ENCODE measurements around the gene RILP.
A peak's percentile ranks its signal among the peaks of the same experiment; 100 is the strongest.

The RILP gene

DNA sequence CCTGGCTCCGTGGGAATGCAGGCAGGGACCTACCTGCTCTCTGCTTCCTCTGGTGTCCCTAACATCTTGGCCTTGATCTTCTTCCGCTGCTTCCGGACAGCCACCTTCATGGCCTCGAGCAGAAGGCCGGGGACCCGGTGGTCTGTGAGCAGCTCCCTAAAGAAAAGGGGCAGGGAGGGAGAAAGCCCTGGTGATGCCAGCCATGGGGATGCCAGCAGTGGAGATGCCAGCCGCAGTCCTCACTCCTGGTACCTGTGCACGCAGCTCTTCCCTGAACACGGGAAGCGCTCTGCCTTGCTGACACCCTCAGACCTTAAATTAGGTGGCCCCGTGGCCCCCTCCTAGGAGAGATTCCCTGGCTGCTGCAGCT is 1.9 kb downstream of the RILP start:
- DNase-seq, result no peak

DNA sequence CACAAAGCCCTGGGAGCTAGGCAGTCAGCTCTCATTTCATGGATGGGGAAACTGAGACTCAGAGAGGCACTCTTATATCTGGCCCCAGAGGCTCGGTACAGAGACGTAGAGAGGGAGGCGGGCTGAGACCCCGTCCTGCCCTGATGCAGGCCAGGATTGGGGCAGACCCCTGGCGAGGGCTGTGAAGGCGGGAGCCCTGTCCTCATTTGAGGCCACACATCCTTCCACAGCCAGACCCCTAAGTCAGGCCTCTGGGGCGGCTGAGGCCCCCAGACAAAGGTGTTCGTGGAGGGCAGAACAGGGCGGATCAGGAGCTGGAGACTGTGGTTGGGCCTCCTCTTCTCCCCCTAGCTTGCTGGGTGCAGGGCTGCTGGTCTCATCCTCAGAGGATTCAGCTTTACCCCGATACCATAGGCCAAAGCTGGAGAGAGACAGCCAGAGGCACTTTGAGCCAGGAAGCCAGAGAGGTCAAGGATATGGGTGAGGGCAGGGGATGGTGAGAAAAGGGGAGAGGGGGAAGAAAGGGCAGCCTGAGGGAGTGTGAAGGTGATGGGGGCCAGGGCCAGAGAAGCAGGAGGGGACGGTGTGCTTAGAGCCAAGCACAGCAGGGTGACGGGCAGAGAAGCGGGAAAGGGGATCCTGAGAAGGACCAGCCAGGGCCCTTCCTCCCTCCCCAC is 3.3 kb downstream of the RILP start:
- DNase-seq, result no peak

DNA sequence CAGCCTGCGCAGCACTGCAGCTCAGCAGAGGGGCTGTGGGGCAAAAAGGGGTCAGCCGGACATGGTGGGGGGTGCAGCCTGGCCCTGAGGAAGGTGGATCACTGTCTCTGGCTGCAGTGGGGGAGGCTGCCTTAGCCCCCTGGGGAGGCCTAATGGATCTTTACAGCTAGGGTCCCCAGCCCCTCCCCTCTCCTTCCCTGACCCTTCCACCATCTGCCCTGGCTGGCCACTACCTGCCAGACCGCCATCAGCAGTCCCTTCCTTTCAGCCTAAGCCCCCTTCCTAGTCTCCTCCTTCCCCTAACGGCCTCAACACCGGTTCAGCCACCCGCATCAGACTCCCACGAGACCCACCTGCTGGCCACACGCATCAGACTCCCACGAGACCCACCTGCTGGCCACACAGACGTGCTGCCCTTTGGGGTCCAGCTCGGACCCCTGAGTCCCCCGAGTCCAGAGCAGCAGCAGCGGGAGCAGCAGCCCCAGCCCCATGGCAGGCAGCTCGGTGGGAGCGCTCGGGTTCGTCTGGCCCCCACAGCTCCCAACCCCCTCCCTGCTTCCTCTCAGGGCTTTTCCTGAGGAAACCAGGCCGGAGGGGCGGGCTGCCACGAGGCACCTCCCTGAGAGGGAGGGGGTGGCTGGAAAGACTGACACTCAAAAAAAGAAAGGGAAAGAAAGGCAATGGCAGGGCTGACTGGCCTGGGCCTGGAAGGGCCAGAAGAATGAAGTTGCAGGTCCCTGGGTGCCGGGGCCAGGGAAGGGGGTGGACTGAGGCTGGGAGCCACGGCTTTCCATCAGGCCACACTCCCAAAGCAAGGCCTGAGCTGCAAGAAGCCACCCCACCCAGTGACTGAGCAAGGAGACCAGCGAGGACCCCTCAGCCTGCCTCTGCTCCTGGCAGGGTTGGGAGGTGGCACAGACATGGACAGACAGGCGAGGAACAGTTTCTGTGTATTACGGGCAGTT is 4.2 kb downstream of the RILP start, which contains the start of gene SCARF1:
SCARF1 (minus strand) TSS at position 526 of the 965 bp plus-strand sequence; CDS start at position 491, 35 bp downstream.
- DNase-seq, result no peak

DNA sequence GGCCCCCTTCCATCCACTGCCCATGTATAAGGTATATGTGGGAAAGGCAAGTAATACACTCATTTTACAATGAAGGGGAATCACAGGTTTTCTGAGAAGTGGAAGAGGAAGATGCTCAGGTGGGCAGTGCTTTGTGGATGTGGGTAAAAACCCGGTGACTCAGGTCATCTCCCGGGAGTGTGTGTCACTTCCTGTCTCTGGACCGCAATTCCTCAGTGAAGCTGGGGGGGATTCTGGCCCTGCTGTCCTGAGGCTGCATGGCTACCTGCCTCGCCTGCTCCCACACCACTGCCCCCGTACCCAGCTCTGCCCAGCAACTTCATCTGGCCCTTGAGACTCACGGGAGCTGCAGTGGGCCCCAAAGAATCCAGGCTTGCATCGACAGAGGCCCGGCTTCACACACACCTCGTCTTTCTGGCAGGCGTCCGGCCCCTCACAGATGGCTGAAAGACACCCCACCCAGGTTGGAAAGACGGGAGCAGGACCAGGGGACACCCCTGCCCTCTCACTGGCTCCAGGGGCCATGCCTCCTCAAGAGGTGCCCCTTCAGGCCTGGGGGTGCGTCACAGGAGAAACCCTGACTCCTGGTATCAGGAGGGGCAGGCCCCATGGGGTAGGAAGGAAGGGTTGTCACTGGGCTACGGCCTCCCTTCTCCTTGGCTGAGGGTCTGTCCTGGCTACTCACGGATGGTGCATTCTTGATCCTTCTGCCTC is 5.0 kb downstream of the RILP start:
- no peak for DNase-seq

DNA sequence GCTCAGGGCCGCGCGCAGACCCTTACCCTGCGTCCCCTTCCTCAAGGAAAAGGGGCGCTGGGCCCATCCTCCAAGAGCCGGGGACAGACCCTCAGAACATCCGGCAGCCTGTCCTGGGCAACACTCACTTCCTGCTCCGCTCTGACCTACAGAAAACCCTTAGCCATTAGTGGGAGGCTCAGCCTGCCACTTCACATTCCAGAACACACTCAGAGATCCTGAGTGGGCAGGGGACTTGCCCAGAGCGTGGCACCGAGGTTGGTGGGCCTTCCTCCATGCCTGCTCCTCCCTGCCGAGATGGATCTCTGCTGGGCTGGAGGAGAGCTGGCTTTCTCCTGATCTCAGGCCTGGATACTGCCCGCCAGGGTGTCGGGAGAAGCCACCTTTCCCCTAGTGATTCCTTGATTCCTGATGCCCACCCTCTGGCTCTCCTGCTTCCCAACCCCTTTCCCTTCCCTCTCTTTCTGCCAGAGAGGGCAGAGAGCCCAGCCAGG is 5.6 kb downstream of the RILP start:
- no peak for DNase-seq

DNA sequence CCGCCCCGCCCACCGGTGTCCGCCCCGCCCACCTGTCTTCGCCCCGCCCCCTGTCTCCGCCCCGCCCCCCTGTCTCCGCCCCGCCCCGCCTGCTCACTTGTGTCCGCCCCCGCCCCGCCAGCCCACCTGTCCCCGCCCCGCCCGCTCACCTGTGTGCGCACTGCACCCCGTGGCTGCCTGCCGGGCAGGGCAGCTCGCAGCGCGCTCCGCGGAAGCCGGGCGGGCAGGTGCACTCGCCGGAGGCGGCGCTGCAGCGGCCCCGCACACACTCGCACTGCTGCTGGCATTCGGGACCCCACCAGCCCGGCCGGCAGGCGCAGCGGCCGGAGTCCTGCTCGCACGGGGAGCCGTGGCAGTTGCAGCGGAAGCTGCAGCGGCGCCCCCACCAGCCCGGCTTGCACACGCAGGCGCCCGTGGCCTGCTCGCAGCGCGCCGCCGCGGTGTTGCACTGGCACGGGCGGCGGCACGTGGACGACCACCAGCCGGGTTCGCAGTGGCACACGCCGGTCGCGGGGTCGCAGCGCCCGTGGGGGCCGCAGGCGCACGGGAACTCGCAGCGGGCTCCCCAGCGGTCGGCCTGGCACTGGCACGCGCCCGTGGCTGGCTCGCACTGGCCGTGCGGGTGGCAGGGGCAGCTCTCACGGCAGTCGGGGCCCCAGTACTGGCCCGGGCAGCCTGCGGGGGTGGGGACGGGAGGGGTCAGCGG is 6.2 kb downstream of the RILP start:
- peak; percentile 65 for DNase-seq

DNA sequence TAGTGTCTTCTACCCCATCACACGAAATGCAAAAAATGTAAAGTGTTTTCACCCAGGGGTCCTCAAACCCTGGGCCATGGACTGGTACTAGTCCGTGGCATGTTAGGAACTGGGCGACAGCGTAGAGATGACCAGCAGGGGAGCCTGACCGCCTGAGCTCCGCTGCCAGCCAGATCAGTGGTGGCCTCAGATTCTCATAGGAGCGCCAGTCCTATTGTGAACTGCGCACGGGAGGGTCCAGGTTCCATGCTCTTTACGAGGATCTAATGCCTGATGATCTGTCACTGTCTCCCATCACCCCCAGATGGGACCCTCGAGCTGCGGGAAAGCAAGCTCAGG is 8.6 kb downstream of the RILP start:
- no peak for DNase-seq

DNA sequence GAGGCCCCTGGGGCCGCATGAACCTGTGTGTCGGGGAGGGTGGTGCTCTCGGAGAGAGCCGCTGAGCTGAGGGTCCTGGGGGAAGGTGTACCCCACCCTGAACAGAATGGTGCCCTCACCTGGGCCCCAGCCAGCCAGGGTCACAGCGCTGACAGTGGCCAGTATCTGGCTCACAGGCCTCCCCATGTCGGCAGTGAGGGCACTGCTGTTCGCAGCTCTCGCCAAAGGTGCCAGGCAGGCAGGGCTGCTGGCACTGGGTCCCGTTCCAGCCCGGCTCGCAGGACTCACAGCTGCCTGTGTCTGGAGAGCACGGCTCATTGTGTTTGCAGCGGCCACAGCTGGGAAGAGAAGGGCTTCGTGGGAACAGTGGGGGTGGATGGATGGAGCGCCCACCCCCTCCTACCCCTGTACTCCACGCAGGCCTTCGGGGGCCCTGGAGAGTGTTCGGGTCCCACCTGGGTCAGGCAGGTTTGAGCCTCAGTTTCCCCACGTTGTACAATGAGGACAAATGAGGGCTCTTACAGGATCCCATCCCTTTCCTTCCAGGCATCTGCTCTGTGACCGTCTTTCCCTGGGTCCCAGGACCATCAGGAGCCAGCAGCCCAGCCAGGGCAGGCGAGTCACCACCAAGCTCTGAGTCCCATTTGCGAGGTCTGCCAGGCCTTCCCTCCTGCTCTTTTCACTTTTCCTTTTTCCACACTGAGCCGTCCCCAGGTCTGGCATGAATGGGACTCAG is 9.2 kb downstream of the RILP start:
- no peak for DNase-seq

DNA sequence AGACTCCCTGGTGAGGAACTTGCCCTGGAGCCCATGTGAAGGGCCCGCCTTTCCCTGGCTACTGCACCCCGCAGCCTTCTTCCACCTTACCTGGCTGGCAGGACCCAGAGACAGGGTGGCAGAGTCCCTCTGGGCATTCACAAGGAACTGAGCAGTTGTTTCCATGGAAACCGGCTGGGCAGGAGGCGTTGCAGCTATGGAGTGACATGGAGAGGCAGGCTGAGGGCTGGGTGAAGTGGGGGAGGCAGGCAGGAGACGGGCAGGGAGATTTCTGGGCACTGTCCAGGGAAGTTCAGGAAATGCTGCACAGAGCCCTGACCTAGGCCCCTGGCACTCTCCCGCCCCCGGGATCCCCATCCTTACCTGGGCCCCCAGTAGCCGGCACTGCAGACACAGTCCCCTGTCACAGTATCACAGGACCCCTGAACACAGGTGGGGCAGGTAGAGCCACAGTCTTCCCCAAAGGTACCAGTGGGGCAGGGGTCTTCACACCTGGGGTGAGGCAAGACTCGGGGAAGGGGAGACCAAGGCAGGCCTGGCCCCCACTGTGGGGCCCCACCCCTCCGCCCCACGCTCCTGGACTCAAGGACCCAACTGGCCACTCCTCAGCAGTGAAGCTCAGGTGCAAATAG is 10.0 kb downstream of the RILP start:
- DNase-seq, result no peak

DNA sequence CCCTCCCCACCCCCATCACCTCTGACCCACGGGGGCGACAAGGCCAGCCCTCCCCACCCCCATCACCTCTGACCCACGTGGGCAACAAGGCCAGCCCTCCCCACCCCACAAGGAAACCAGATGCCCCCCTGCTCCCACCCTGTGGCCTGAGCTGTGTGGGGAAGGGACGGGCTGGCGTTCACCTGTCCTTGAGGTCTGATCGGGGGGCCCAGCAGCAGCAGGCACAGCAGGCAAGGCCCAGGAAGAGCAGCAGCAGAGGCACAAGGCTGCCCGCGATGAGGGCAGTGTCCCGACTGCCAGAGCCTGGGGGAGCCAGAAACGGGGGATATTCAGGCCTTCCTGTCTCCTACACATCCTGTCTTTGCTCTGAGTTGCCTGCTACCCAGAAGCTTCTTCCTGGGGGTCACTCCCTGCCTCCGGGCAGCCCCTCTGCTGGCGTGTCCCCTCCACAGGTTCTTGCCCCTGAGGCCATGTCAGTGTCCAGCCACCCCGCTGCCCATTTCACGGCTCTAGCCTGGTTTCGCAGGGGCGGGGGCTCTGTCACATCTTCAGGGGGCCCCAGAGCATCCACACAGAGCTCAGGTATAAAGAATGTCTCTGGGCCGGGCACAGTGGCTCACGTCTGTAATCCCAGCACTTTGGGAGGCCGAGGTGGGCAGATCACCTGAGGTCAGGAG is 10.9 kb downstream of the RILP start:
- no peak for DNase-seq

DNA sequence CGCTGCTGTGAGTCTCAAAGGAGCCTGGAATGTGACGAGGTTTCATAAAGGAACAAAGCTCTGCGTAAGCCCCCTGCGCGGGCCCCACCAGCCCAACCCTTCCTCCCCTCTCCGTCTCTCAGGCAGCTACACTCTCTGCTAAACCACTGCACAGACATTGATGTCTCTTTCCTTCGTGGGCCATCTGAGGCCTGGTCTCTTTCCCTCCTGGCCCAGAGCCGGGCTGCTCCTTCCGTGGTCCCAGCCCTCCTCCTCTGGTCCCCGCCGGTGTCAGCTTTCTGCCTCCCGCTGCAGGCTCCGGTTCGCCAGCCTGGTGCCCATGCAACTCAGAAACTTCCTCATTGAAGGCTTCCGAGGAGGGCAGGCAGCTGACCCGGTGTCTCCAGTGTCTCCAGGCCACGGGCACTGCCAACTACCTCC is 11.5 kb downstream of the RILP start:
- DNase-seq, result no peak

DNA sequence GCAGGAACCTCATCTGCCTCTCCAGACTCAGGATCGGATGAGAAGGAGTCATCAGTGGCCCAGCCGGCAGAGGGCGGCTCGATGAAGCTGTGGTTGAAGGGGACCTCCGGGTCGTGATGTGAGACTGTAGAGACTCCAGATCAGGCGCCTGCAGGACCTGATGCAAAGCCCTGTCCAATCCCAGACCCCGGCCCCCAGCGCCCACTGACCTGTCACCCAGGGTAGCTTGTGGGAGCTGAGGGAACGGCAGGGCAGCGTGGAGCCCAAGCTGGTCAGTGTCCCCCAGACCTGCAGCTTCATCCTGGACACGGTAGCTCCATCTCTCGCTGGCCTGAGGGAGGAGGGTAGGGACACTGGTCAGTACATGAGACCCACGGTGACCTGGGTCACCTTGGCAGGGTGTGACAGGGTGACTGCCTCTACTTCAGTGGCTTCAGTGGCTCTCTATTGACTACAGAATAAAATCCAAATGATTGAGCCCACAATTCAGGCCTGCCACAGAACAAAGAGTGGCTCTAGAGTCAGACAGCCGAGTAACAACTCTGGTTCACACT is 12.9 kb downstream of the RILP start:
- DNase-seq, result no peak

DNA sequence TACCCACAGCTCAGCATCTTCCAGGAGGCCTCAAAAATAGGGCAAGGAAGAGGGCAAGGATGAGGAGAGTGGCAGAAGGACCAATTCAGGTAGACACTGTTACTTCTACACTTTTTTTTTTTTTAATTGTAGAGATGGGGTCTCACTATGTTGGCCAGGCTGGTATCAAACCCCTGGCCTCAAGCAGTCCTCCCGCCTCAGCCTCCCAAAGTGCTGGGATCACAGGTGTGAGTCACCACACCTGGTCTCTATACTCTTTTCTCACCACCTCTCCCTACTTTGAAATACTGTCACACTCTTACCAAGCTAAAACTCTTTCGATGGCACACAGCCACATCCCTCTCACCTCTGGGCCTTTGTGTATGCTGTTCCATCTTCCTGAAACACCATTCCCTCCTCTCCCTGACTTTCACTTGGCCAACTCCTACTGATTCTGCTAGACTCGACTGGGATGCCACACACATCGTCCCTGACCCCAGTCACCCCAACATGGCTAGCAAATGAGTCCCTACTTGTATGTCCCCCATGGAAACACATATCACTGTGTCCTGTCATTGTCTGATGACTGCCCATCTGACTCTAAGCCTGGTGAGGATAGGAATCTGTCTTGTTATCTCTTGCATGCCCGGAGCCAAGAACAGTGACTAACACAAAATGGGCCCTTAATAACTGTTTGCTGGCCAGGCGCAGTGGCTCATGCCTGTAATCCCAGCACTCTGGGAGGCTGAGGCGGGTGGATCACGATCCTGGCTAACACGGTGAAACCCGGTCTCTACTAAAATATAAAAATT is 13.8 kb downstream of the RILP start:
- DNase-seq, result no peak

DNA sequence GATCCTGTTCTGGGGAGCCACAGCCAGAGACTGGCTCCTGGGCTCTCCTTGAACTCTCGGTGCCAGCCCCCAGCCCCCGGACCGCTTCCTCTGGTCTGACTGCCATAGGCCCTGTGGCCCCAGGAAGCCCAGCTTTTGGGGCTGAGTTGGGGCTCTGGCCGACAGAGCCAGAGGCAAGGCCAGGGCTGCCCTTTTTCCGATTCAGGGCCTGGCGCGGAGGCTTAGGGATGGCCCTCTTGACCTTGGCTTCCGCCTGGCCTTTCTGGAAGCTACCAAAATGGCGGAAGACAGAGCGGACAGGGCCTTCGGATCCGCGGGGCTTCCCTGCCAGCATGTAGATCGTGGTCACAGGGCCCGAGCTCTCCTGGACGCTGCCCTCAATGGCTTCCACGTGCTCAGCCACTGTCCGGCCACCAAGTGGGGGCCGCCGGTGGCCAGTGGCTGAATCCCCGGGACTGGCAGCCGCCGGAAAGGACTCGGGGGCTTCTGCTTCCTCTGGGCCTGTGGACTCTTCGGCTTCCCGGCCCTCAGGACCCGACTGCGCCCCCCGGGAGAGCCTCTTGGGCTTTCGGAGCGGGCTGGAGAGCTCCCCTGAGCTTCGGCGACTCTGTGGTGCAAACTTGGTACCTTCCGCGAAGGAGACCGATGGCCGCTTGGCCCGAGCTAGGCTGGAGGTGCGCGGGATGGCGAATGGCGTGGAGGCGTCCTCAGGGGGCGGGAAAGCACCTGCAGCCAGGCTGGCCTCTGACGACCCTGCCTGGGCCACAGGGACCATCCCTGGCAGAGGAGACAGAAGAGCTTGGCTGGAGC is 14.6 kb downstream of the RILP start:
- no peak for DNase-seq

DNA sequence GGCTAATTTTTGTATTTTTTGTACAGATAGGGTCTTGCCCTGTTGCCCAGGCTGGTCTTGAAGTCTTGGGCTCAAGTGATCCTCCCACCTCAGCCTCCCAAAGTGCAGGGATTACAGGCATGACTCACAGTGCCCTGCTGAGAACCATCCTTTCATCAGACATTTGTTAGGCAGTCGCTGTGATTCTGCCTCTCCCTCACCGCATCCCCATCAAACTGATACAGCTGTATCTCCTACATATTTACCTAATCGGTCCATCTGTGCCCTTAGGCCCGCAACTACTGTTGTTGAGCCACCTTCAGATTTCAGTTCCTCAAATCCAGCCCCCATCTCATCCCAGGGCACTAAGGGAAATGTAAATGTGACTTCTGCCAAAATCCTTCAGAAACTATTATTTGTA is 19.0 kb downstream of the RILP start:
- DNase-seq, result no peak

DNA sequence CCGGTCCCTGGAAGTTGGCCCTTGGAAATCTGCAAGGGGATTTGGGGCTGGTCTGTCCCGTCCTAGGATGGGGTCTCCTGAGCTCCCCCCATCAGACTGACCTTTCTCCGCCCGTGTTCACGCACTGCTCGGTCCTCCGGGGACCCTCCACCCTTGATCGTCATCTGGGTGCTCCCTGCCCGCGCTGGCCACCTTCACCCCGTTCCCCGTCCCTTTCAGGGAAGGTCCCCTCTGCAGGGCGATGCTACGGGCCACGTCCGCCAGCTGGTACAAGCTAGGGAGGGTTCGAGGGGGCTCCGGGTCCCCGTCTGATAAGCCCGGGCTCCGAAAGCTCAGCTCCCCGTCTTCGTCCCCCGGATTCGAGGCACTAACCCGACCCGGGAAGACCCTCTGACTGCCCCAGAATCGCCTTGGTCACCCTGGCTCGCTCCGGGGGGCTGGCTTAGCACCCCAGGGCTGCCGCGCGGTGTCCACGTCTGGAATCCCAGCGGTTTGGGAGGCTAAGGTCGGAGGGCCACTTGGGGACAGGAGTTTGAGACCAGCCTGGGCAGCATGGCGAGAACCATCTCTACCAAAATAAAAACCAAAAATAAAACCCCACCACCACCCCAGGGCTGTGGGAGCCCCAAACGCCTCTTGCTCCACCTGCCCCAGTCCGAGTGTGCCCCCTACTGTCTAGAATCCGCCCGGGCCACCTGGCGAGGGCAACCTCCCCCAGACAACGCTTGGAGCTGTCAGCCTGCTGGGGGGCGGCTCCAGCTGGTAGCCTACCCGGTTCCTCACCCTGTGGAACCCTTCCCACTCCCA is 20.0 kb downstream of the RILP start:
- DNase-seq, result no peak

DNA sequence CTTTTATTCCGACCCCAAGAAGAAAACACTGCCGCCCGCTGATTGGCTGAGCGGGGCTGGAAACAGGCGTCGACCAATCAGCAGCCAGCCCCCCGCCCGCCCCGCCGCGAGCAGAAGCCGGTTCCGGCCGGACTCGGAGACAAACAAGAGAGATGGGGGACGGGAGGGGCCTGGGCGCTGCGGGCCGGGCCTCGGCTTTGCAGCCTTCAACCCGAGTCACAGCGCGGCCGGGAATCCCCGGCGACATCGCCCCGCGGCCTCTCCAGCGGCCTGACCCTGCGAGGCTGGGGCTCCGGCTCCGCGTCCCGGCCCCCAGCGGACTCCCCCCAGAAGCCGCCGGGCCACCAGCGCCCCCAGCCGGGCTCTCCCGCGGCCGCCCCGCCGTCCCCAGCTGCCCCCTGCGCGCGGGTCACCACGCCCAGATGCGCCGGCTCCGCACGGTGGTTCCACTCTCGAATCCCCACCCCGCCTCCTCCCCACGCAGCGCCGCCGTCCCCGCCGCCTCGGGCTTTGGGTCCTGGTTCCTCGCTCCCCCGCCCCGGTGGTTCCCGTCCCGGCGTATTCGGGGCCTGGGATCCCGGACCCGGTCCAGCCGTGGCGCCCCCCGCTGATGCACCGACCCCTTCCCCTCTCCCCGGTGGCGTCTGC is 20.7 kb downstream of the RILP start:
- DNase-seq, result peak; percentile 86
